HG03565 (cell line): Measurements from ENCODE around the gene KCNQ1.

Experiments used
- ATAC-seq: cut with Tn5 transposase; IDR thresholded peaks from one replicate; pipeline ENCODE4 v1.9.1; 2021; ENCODE audit warnings: mild to moderate bottlenecking, moderate library complexity; ENCODE audit not compliant: unreplicated experiment

Gene KCNQ1

DNA sequence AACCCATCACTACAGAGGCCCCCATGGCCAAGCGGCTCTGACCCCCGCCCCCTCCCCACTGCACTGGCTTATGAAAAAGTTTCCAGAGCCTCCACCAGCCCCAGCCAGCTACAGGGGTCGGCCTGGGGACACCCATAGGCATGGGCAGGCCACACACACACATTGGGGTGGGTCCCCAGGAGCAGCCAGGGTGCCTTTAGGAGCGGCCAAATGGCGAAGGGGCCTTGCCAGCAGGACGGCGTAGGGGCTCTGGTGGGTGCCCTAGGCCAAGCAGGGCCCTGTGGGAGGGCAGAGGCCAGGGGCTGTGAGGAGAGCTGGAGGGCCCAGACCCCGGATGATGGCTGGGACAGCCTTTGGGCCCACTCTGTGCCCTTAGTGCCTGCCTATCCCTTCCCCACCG, 34.2 kb upstream of the KCNQ1 start:
- no peak for ATAC-seq

DNA sequence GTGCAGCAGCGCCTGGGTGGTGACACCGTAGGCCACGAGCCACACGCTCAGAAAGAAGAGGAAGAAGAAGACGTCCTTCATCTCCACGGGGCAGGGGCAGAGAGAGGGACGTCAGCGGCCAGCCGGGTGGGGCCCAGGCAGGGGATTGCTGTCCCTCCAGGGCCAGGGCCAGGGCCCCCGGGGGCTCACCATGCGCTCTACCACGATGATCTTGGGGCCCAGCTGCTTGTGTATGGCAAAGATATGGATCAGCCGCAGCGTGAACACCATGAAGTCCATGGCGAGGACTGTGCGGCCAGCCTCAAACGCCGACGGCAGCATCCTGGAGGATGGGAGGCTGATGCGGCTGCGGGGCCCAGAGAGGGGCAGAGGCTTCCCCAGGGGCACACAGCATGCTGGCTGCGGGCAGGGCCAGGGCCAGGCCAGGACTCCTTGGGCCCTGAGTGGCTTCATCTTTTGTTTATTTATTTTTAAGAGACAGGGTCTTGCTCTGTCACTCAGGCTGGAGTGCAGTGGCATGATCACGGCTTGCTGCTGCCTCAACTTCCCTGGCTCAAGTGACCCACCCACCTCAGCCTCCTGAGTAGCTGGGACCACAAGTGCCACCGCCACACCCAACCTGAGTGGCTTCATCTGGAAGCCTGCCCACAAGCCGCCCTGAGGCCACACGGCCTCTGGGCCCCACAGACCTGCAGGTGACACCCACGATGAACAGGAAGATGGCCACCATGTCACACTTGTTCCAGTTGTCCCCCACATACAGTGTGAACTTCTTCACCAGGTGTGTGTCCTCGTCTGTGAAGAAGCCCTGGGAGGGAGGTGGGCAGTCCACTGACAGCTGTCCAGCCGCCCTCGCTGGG, 33.1 kb upstream of the KCNQ1 start:
- no peak for ATAC-seq

DNA sequence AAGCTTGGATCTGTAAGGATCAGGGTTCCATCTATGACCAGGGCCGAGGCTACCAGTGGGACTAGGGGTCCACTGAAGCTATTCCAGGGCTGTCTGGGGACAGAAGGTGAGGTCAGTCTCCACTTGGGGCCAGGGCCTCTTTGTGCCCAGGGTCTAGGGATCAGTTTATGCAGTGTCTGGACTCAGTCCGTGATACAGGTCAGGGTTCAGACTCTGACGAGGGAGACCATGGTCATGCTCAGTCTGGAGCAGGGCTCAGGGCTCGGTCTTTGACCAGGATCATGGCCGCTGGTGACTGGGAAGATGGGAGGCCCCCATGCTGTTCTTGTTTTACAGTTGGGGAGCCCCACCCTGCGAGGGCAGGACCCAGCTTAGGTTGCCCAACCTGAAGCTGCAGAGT, 32.5 kb upstream of the KCNQ1 start:
- no peak for ATAC-seq

DNA sequence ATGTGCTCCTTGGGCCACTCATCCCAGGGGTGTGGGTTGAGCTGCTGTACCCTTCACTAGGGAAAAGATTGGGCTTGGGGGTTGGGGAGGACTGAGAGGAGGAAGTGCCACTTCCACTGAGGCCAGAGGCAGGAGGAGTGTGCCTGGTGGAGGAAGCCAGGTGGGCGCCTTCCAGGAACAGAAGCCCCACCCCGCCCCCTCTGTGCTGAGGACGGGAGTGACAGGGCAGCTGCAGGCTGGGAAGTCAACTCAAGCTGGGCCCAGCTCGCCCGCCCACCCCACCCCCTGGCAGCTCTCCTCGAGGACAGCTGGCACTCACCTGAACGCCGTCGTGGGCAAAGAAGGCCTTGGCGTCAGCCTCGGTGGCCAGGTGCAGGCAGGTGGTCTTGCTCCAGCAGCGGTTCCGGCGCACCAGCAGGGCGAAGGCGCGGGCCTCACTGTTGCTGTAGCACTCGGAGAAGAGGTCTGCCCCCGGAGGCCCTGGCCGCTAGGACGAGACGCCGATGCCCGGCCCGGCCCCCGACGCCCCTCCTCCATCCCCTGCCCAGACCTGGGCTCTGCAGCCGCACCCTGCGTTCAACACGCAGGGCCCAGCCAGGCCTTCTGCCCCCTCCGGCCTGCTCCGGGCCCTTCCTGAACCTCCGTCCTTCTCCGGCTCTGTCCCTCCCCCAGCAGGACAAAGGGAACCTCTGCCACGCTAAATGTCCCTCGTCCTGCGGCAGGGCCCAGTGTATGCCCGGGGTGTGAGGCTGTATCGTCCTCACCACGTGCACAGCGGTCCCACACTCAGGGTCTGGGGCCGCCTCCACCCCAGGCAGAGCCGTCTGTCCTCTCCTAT, 30.8 kb upstream of the KCNQ1 start:
- ATAC-seq = no peak

DNA sequence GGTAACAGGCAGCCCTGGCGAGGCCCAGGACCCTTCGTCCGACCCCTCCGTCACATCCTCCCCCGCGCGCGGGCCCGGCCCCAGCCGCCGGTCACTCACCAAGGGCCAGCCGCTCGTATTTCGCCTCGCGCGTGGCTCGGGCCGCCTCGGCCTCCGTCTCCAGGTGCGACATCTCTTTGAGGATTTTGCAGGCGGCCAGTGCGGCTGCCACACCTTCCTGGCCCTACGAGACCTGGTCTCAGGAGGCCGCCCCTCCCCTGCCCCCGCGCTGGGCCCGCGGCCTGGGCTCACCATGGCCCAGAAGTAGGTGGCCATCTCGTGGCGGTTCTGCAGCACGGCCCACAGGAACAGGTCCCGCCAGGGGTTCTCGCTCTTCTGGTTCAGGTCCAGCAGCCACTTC, 30.2 kb upstream of the KCNQ1 start:
- no peak for ATAC-seq

DNA sequence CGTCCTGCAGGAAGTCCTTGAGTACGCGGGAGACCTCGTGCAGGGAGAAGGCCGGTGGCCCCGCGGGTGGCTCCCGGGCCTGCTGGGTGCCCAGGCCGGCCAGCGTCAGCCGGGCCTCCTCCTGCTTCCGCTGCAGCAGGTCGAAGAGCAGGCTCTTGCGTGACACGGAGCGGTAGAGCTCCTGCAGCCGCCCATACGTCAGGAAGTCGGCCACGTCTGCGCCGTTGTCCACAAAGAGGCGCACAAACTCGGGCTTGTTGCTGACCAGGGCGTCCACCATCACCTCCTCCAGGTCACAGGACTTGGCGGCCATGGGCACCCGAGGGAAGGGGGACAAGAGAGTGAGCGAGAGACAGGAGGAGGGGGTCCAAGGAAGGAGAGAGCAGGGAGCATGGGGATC, 29.6 kb upstream of the KCNQ1 start:
- no peak for ATAC-seq

DNA sequence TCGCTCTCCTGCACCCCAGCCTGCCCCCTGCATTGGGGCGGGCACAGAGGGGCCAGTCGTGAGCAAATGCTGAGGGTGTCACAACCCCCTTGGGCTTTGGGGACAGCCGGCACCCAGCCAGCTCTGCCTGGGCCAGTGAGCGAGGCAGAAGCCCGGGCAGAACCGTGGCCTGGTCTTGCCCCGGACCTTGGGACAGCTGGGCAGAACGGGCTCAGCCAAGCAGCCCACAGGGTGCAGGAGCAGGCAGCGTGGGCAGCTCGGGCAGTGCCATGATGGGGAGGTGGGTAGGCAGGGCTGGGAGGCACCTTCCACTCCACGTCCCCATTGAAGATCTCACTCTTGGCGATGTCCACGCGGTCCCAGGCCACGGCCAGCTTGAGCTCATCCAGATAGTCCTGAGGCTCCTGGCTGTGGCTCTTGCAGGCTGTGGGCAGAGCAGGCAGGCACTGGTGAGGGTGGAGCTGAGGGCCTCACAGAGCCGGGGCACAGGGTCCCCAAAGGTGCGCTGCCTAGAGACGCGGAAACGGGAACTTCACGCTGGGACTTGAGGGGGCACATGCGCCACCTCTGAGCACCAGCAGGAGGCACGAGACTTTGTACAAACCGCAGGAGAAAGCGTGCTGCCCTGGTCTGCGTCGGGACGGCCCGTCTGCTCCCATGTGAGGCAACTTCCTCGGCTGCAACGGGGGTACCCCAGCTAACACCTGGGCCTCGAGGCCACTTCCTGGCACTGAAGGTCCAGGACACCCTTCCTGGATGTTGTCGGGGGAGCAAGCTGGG, 29.0 kb upstream of the KCNQ1 start:
- no peak for ATAC-seq

DNA sequence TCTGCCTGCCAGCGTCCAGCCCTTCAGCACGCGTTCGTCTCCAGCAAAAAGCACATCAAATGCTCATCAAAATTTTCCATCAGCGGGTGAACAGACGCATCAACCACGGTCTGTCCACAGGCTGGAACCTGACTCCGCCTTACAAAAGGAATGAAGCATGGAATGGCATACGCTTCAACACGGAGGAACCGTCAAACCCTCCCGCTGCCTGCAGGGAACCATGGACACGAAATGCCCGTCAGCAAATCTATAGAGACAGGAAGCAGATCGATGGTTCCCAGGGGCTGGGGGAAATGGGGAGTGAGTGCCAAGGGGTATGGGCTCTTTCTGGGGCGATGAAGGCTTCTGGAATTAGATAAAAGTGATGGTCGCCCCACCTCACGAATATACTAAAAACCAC, 28.0 kb upstream of the KCNQ1 start:
- ATAC-seq = no peak

DNA sequence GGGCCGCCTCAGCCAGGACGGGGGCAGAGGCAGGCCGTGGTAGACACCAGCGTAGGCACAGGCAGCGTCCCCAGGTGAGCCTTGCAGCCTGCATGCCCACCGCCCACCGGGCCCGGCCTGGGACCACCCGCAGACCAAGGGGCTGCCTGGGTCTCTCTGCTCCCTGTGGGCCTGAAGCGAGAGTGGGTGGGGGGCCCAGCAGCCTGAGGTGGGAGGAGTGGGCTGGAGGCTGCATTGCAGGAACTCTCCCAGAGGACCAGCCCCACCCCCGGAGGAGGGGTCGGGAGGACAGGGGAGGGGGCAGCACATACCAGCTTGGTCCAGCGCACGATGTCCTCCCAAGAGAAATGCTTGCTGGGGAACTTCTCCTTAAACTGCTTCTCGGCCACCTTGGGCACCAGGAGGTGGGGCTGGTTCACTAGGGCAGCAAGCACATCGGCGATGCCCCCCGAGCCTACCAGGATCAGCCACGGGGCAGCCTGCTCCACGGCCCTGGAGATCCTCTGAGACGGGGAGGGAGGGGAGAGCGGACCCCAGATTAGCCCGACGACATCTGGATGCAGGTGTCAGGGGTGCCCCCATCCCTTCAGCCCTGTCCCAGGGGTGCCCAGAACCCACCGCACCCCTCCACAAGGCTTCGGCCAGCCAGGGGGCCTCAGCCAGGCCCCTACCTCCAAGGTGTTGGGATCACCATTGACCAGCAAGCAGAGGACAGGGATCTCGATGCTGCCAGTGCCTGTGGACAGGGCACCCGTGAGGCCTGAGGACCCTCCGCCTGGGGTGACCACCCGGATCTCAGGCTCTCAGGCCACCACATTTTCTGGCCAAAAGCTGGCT, 26.7 kb upstream of the KCNQ1 start:
- no peak for ATAC-seq

DNA sequence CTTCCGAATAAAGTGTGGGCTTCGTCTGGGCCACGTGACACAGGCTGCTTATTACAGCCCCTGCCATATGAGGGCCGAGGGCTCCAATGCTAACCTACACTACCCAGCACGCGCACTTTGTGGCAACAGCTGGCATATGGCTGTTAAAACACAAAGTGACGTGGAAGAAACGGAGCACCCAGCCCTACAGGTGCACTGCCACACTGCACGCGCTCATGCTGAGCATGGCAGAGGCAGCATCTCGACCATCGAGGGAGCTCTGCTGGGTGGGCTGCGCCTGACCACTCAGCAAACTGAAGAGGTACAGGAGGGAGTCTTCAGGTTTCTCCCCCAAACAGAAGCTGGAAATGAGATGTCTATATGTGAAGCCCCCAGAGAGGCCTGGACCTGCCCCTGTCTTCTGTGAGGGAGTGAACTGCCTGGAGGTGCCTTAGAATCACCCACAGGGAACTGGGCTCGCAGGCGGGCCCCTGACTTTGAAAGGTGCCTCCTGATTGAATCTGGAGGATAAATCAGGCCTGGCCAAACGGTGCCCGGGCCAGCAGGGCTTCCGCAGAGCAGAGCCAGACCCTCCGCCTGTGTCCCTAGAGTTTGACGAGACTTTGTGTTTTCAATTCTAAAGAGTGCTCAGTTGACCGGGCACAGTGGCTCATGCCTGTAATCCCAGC, 26.0 kb upstream of the KCNQ1 start:
- no peak for ATAC-seq

DNA sequence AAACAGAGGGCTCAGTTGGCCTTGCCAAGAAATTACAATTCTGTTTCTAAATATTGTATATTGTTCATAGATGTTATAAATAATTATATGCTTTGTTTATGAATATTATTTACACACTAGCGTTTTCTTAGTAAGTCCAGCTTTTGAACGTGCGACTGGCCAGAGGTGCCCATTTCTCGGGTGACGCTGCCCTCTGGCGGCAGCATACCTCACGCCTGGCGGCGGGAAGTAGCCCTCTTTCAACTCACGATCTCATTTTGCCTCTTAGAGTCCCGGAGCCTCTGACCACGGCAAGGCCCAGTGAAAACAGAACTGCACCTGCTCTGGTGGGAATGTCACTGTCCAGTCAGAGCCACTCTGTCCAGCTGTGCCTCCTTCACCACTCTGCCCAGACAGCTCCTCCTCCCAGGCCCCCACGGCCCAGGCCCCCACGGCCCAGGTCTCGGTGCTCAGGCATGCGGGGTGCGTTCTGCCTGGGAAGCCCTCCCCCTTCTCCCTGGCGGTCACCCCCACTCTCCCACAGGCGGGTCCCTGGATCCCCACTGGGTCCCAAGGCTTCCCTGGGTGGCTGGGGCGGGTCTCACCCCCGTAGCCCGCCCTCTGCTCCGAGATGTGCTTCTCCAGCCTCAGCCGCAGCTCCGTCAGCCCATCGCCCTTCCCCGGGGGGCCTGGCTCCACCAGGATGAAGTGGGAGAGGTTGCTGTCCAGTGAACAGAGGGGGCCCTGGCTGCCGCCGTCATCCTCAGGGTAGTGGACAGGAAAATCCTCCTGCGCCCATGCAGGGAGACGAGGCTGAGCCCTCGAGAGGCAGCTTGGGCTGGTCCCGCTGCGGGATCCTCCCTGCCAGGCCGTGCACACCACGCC, 24.9 kb upstream of the KCNQ1 start:
- no peak for ATAC-seq

DNA sequence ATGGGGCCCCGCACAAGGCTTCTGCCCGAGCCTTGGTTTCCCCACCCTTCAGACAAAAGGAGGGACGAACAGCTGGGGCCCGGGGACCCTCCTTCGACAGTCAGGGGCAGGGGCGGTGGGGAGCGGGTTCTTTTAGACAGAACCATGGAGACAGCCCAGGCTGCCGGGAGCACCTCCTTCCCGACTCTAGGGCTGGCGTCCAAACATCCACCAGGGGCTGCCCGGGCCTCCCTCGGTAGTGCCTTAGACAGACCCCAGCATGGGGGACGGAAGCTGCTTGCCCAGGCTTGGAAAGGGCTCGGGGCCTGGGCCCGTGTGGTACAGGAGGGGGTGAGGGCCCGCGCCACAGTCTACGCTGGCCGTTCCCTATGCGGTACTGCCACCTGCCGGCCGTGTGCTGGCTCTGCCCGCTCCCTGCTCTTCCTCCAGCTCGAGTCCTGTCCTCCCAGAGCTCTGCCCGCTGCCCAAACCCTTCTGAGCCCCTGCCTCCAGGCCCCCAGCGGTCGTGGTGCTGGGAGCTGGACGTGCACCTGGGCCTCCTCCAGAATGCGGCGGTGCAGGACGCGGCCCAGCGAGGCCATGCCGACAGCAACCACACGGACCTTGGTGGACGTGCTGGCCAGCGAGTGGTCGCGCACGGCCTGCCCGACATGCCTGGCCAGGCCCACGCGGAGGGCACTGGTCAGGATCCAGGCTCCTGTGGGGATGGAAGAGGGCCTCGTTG, 24.1 kb upstream of the KCNQ1 start:
- no peak for ATAC-seq

DNA sequence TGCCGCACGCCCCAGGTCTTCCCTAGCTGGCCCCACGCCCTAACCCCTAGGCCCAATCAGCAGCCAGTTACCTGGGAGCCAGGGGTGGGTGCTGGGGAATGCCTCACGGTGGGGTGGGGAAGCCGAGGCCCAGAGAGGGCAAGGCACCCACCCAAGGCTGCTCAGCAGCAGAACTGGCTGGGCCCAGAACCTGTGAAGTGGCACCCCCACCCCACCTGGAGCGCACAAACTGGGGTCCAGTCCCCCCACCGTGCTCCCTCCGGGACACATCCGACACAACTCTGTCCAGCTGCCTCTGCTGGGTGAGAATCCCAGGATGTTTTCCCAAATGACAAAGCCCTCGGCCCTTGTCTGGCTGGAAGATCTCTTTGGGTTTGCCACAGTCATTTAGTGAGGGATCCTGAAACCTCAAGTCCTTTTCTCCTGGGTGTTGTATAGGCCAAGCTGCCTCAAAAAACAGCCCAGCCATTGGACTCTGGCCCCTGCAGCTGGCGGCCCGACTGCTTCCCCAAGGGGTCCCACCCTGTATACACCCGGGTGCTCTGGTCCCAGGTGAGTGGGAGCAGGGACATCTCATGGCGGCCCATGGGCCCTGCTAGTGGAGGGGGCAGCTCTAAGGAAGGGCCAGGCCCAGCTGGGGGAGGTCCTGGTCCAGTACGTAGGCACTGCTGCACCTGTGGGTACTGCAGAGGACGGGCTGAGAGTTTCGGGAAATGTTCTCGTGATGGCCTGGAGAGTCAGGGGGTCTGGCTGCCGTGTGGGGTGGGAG, 23.4 kb upstream of the KCNQ1 start:
- no peak for ATAC-seq

DNA sequence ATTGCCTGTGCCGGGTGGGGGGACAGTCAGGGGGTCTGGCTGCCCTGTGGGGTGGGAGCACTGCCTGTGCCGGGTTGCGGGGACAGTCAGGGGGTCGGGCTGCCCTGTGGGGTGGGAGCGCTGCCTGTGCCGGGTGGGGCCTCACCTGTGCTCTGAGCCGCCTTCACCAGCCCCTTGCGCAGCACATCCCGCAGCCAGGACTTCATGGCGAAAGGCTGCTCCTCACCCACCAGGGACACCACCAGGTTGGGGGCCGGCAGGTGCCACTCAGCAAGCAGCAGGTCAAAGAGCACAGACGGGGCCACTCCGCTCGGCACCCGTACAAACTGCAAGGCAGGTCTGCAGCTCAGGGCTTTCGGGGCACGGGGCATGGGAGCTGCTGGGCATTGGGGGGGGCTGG, 22.8 kb upstream of the KCNQ1 start:
- no peak for ATAC-seq

DNA sequence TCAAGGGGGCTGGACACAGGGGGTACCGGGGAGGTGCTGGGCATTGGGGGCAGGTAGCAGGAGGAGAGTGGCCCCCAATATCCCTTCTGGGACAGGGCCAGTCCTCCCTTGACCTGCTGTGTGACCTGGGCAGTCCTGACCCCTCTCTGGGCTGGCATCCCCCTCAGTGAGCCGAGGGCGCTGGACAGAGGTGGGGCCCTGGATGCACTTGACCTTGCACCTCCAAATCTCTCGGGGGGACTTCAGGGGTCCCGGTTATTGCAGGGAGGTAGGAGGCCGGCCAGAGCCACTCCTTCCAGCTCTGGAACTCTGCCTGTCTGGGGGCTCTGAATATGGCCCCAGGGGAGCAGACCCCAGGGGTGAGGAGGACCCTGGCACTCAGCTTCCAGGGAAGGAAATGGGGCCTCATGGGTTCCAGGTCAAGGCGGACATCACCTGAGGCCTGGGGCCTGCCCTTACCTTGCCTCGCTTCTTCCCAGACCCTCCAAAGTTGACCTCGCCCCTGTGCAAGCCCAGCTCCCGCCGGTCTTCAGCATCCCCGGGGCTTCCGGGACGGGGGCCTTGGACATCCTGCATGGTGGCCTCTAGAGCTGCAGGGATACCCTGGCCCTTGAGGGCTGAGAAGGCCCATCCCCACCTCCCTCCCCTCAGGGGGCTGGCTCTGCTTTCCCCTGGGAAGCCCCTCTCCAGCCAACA, 22.2 kb upstream of the KCNQ1 start:
- ATAC-seq = no peak

DNA sequence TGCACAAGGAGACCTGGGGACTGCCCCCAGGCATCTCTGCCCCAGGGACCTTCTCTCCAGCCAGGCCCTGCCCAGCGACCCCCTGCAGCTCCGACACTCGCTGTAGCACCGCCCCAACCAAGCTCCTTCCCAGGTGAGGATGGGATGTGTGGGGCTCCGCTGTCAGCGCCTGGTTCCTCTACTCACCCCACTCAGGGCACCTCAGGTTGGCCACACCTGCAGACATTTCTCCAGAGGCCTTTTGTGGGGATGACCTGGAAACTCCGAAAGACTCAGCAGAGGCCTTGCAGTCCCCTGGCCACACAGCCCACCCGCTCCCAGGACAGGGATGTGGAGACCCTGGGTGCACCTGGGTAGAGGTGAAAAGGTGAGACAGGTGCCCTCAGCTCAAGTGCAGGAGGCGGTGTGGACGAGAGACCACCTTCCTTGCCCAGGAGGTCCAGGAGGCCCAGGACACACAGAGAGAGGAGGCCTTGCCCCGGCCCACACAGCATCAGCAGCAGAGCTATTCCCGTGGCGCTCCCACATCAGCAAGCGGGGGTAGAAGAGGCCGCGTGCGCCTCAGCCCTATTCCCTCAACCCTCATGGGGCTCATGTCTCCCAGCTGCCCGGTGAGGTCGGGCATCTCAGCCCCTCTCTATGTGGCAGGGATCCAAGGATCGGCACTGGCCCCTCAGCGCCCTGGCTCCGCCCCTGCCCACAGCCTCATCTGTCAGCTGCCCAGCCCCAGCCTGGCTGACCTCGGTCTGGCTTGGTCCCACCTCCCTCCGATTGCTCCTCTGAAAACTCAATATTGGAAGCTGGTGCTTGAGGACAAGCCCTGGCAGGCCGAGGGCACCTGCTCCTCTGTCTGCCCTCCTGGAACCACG, 21.4 kb upstream of the KCNQ1 start:
- ATAC-seq = no peak
